Mucosa of rectum (tissue), 2 donors: ENCODE results near the gene TUNAR.

Experiments
- H3K27ac ChIP-seq, 2 donors: one replicate each; pipeline ENCODE4 v1.7.0; 2013; ENCODE audit warnings: inconsistent platforms in 2 of 2, low read depth in 2 of 2, low read length in 2 of 2
- H3K27me3 ChIP-seq, 2 donors: one replicate each; pipeline ENCODE4 v1.7.0; 2013; ENCODE audit warnings: low read length in 2 of 2; ENCODE audit not compliant: control insufficient read depth in 2 of 2, insufficient read depth in 2 of 2
- H3K36me3 ChIP-seq, 2 donors: one replicate each; pipeline ENCODE4 v1.7.0; 2013; ENCODE audit warnings: low read length in 2 of 2; ENCODE audit not compliant: control insufficient read depth in 2 of 2, insufficient read depth in 2 of 2
- H3K4me1 ChIP-seq, 2 donors: one replicate each; pipeline ENCODE4 v1.7.0; 2013; ENCODE audit warnings: low read length in 2 of 2, mild to moderate bottlenecking in 1 of 2; ENCODE audit not compliant: control insufficient read depth in 2 of 2, insufficient read depth in 2 of 2
- H3K4me3 ChIP-seq, 2 donors: one replicate each; pipeline ENCODE4 v1.7.0; 2013; ENCODE audit warnings: low read length in 2 of 2
- H3K9ac ChIP-seq, 2 donors: one replicate each; pipeline ENCODE4 v1.7.0; 2013; ENCODE audit warnings: low read length in 2 of 2, low read depth in 1 of 2, mild to moderate bottlenecking in 1 of 2
- H3K9me3 ChIP-seq, 2 donors: one replicate each; pipeline ENCODE4 v1.7.0; 2013; ENCODE audit warnings: low read length in 2 of 2; ENCODE audit not compliant: control insufficient read depth in 2 of 2
- donor health status: healthy.
- donor health status: Normal muscosa, but diverticular disease.

The TUNAR gene

DNA sequence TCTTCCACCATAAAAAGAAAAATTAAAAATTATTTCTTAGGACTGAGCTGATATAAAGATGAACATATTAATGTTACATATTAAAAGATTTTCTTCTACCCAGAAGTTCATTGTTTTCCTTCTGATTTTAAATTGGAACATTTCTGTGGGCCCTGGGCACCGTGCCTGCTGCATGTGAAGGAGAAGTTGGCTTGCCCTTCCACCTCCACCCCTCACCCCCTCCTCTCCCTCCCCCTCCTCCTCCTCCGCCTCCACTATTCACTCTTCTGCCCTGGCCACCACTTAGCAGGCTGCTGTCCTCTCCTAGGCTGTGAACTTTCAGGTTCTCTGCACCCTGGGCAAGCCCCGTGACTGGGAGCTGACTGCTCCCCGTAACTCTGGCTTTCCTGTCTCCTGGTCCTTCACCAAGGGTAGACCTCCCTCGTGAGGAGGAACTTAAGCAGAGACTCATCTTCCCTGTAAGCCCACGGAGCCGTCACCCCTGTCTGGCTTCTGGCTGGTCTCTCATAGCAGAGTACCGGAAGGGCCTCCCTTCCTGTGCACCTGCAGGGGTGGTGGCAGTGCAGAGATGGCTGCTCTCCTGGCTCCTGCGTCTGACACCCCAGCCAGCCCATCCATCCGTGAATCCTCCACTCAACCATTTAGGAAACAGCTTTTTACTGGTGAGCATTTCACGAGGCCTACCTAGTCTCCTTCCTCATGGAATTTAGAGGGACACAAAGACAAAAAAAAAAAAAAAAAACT, 12.8 kb downstream of the TUNAR start:
- no peaks in the 10 kb centered on the region for H3K36me3 ChIP-seq
- no peaks in the 10 kb centered on the region for H3K4me1 ChIP-seq
- H3K9ac ChIP-seq = no peak overlapping the region
- H3K4me3 ChIP-seq = no peak overlapping the region
- no peaks in the 10 kb centered on the region for H3K9me3 ChIP-seq
- no peak overlapping the region for H3K27ac ChIP-seq
- peaks cover 0 to 2% of the 10 kb centered on the region in 2 donors for H3K27me3 ChIP-seq

DNA sequence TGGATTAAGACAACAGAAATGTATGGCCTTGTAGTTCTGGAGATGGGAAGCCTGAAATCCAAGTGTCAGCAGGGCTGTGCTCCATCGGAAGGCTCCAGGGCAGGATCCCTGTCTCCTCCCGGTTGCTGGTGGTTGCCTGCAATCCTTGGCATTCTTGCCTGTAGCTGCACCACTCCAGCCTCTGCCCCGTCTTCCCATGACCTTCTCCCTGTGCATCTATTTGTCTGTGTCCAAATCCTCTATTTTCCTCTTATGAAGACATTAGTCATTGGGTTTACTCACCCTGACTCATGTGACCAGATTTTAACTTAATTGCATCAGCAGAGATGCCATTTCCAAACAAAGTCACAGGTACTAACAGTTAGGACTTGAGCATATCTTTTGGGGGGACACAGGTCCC, 15.1 kb downstream of the TUNAR start:
- Histone ChIP-seq H3K4me1 (no peaks in the 10 kb centered on the region), H3K27me3 (no peaks in the 10 kb centered on the region), H3K9me3 (no peaks in the 10 kb centered on the region), H3K9ac (no peak overlapping the region), H3K36me3 (no peaks in the 10 kb centered on the region), H3K4me3 (no peak overlapping the region), H3K27ac (no peak overlapping the region)

DNA sequence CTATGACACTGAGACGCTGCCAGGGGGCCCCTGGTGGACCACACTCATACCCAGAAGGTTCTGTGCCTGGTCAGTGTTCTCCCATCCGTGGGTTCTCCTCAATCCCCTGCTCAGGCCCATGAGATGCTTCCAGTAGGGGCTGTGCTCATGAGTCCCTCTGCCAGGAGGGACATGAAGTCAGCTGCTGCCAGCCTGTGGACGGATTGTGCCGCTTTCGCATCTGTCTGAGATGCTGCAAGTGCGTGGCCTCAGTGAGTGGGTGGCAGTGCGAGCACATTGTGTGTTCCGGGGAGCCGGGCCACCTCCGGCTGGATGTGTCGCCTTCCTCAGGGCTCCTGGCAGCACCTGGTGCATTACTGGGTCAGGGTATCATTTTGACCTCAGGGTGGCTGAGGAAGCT, 15.5 kb downstream of the TUNAR start:
- no peaks in the 10 kb centered on the region for H3K9me3 ChIP-seq
- H3K27me3 ChIP-seq = no peaks in the 10 kb centered on the region
- H3K4me3 ChIP-seq = no peak overlapping the region
- no peak overlapping the region for H3K9ac ChIP-seq
- H3K27ac ChIP-seq = no peak overlapping the region
- no peaks in the 10 kb centered on the region for H3K36me3 ChIP-seq
- H3K4me1 ChIP-seq = no peaks in the 10 kb centered on the region

DNA sequence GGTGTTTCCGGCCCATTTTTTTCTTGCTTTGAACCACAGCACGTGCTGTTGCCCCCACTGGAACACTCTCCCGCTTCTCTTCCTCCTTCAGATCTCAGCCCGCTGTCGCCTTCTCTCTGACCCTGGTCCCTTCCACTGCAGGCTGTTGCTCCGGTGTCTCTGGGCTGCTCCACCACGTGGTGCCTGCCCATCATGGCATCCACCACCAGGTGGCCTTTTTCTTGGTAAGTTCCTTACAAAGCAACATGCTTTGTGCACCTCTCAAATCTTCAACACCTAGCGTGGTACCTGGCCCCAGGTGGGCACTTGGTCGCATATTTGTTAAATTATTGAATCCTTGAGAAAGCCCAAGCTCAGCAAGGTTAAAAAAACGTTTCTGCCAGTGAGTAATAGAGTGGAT, 19.1 kb downstream of the TUNAR start:
- no peak overlapping the region for H3K4me3 ChIP-seq
- H3K27me3 ChIP-seq = no peaks in the 10 kb centered on the region
- H3K4me1 ChIP-seq = no peaks in the 10 kb centered on the region
- H3K9me3 ChIP-seq = no peaks in the 10 kb centered on the region
- no peak overlapping the region for H3K27ac ChIP-seq
- no peaks in the 10 kb centered on the region for H3K36me3 ChIP-seq
- no peak overlapping the region for H3K9ac ChIP-seq

DNA sequence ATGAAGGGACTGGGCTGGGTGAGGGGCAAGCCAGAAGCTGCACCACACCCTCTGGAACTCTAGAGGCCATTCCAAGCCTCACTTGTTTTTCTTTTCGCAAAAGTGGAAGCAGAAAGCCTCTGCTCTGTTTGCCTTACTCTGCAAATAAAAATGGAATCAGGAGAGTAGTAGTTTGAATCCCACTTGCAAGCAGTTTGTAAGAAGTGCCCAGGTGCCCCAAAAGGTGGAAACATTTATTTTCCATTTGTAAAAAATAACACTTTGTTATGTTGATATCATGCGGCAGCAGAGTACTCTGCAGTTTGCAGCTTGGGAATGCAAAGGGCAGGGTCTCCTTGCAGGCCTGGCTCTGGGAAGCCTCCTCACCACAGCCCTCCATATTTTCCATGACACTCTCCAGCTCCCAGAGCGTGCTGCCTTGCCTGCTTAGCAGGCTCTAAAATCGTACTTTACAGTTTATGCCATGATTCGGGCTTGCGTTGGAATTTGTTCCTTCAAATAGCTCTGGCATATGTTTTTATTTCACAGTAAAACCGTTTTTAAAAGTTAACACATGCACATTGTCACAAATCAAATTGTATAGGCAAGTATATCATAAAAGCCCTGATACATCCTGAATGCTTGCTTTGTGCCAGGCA, 20.0 kb downstream of the TUNAR start:
- H3K9me3 ChIP-seq = no peaks in the 10 kb centered on the region
- H3K4me1 ChIP-seq = no peaks in the 10 kb centered on the region
- H3K9ac ChIP-seq = no peak overlapping the region
- no peaks in the 10 kb centered on the region for H3K36me3 ChIP-seq
- H3K4me3 ChIP-seq = no peak overlapping the region
- H3K27ac ChIP-seq = no peak overlapping the region
- H3K27me3 ChIP-seq = no peaks in the 10 kb centered on the region

DNA sequence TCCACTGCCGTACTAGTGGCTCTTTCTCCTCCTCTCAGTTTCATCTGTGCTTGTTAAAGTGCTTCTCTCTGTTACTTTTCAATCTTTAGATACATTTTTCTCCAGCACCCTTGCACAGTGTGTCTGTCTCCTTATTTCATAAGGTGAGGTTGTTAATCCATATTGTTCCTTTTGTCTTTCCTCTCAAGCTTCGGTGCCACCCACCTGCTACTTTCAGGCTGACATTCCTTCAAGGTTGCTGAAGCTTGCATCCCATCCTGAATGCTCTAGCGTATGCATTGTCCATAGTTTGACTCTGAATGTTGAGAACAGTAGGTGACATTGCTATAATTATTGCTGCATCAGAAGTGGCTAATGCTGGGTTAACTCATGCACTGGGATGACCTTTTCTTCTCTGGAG, 20.6 kb downstream of the TUNAR start:
- no peak overlapping the region for H3K4me3 ChIP-seq
- no peak overlapping the region for H3K27ac ChIP-seq
- H3K36me3 ChIP-seq = no peaks in the 10 kb centered on the region
- no peaks in the 10 kb centered on the region for H3K27me3 ChIP-seq
- H3K9me3 ChIP-seq = no peaks in the 10 kb centered on the region
- no peaks in the 10 kb centered on the region for H3K4me1 ChIP-seq
- no peak overlapping the region for H3K9ac ChIP-seq

DNA sequence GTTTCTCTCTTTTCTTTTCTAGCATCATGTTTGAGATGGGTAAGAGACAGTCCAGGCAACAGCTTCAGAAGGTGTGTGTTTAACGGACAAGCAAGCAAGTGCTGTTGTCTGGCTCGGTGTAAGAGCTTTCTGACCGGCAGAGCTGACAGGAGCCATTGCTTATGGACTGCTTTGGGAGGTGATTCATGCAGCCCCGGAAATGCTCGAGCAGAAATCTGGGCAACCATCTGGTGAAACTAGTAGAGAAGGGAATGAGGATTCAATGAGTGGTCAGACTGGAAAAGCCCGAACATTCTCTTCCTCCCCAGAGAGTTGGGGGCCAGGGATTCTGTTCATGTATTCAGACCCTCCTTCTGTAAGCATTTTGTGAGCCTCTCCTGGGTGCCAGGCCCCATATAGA, 24.4 kb downstream of the TUNAR start:
- H3K4me1 ChIP-seq = no peaks in the 10 kb centered on the region
- no peak overlapping the region for H3K9ac ChIP-seq
- H3K4me3 ChIP-seq = no peak overlapping the region
- no peaks in the 10 kb centered on the region for H3K9me3 ChIP-seq
- H3K27me3 ChIP-seq = no peaks in the 10 kb centered on the region
- H3K36me3 ChIP-seq = no peaks in the 10 kb centered on the region
- H3K27ac ChIP-seq = no peak overlapping the region

DNA sequence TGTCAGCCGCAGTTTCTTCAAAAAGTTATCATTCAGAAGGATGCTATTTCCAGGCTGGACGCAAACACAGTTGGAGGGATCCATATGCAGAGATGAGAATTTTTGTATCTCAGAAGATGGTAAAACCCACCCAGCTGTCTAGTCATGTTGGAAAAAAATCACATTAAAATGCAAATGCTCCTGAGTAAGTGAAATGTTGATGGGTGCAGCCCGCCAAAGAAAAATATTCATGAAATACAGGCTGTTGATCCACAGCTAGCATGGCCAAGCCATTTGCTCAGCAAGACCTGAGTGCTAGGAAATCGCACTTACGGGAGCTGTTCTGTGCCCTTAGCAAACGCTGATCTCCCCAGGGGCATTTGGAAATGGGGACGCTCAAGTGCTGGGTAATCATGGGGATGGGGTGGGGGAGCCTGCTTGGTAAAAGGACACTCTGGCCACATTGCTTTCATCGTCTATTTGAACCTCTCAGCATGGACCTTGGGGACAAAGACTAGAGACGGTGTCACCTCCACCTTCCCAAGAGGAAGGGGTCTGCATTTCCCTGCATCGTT, 25.7 kb downstream of the TUNAR start:
- Histone ChIP-seq H3K4me1 (no peaks in the 10 kb centered on the region), H3K36me3 (no peaks in the 10 kb centered on the region), H3K27ac (no peak overlapping the region), H3K4me3 (no peak overlapping the region), H3K9me3 (no peaks in the 10 kb centered on the region), H3K9ac (no peak overlapping the region), H3K27me3 (no peaks in the 10 kb centered on the region)

DNA sequence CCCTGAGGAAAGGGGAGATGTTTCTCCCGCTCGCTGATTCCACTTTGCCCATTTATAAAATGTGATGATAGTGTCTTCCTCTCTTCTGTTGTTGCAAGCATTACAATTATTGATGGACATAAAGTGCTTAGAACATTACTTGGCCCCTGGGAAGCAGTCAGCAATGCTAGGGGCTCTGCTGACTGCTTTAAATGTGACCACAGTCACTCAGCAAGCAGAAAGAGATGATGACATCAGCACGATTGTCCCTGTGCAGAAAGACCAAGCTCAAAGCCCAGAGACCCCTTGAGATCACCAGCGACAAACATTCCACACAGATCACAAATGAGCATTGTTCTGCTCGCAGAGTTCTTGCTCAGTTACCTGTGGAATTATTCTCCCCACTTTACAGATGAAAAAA, 26.5 kb downstream of the TUNAR start:
- no peaks in the 10 kb centered on the region for H3K4me1 ChIP-seq
- H3K9me3 ChIP-seq = no peaks in the 10 kb centered on the region
- H3K4me3 ChIP-seq = no peak overlapping the region
- no peak overlapping the region for H3K27ac ChIP-seq
- H3K9ac ChIP-seq = no peak overlapping the region
- no peaks in the 10 kb centered on the region for H3K36me3 ChIP-seq
- H3K27me3 ChIP-seq = no peaks in the 10 kb centered on the region

DNA sequence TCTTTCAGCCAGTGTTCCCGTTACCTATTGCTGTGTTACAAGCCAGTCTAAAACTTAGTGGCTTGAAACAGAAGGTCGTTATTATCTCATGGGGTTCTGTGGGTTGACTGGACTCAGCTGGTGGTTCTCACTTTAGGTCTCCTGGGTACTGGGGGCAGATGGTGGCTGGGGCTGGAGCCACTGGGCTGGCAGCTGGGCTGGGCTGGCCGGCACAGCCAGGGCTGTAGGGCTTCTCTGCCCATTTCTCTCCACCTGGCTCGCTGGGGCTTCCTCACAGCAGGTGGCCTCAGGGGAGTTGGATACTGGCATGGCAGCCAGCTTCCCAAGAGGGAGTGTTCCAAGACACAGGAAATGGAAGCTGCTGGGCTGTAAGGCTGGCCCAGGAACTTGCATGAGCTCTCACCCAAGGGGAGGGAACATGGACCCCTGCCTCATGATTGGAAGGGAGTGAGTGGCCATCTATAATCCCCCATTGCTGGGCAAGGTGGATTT, 27.0 kb downstream of the TUNAR start:
- Histone ChIP-seq H3K4me1 (no peaks in the 10 kb centered on the region), H3K4me3 (no peak overlapping the region), H3K9ac (no peak overlapping the region), H3K36me3 (no peaks in the 10 kb centered on the region), H3K27me3 (no peaks in the 10 kb centered on the region), H3K27ac (no peak overlapping the region), H3K9me3 (no peaks in the 10 kb centered on the region)
